Esophagus muscularis mucosa (tissue), 4 donors: Measurements from ENCODE around the gene ARF1. TPM values are rescaled to one million over a fixed set of nuclear protein-coding genes. Genes with fewer than 3 reads are reported as not detected.

Experiments used
- DNase-seq: peaks from one replicate; pipeline ENCODE4 v3.0.0-alpha.2; 2017; ENCODE audit errors: extremely low spot score
- H3K27ac ChIP-seq, 4 donors: fragments of 200-600 bp; sonication (generic); replicated peaks in 1 of 4; 1 replicate in 3 of 4; 2 replicates in 1 of 4; pipeline ENCODE4 v1.5.1; 2016 to 2019; ENCODE audit warnings: mild to moderate bottlenecking in 1 of 4
- H3K27me3 ChIP-seq, 4 donors: fragments of 200-600 bp; sonication (generic); one replicate each; pipeline versions ENCODE4 v1.5.1 to v1.6.0; 2016 to 2019
- H3K36me3 ChIP-seq, 4 donors: fragments of 200-600 bp; sonication (generic); one replicate each; pipeline ENCODE4 v1.5.1; 2016 to 2019
- H3K4me1 ChIP-seq, 4 donors: fragments of 200-600 bp; sonication (generic); one replicate each; pipeline ENCODE4 v1.5.1; 2016 to 2019
- H3K4me3 ChIP-seq, 4 donors: fragments of 200-600 bp; sonication (generic); 1 replicate in 2 of 4; 2 replicates in 2 of 4; pipeline ENCODE4 v1.5.1; 2016 to 2019; ENCODE audit warnings: mild to moderate bottlenecking in 4 of 4, moderate library complexity in 1 of 4
- H3K9me3 ChIP-seq, 4 donors: fragments of 200-600 bp; sonication (generic); 1 replicate in 3 of 4; 2 replicates in 1 of 4; pipeline ENCODE4 v1.5.1; 2016 to 2019
- CTCF ChIP-seq, 3 experiments: fragments of 200-600 bp in 2 of 3; fragments of 450-650 bp in 1 of 3; sonication (generic) in 2 of 3; IDR thresholded peaks; one replicate each; pipeline ENCODE4 v1.5.1; 2017 to 2019; ENCODE audit warnings: antibody characterized with exemption in 3 of 3, mild to moderate bottlenecking in 2 of 3, moderate library complexity in 1 of 3
- EP300 ChIP-seq: sonication (generic); formaldehyde crosslinking; IDR thresholded peaks from one replicate; pipeline ENCODE4 v1.6.1; 2017; ENCODE audit warnings: antibody characterized with exemption
- POLR2A ChIP-seq: fragments of 450-650 bp; IDR thresholded peaks from one replicate; pipeline ENCODE4 v1.6.1; 2017; ENCODE audit warnings: antibody characterized with exemption, moderate library complexity, mild to moderate bottlenecking, low read depth
- POLR2AphosphoS5 ChIP-seq, 2 donors: sonication (generic); formaldehyde crosslinking; IDR thresholded peaks; one replicate each; pipeline ENCODE4 v1.6.1; 2017; ENCODE audit warnings: antibody characterized with exemption in 2 of 2
- whole genome bisulfite sequencing: methylation state at CpG from one replicate; pipeline ENCODE4 v1.1.5; 2018; 5-methylcytosine and 5-hydroxymethylcytosine counted together
- intact Hi-C: fragments of 100-400 bp; cut with DNase I; formaldehyde crosslinking; loops from one replicate; pipeline ENCODE4 v1.15.1; 2023
- total RNA-seq, 4 donors: library from RNA; depleted of rRNA; stranded (reverse); fragments of >200 nt; gene quantifications; one replicate each; pipeline versions ENCODE4 v1.1.0 to v1.2.1, GENCODE V29; 2016

ARF1 gene
- total RNA-seq, 4 donors from 2014 or later, result 238 to 392 (median 346) TPM

- Histone ChIP-seq H3K9me3 (no peaks in the 10 kb centered on the region), H3K4me3 (peak overlapping the region; percentile 79 to 99 (median 96)), H3K4me1 (peaks cover 36 to 56% (median 47%) of the 10 kb centered on the region in 4 donors), H3K27me3 (no peaks in the 10 kb centered on the region), H3K36me3 (no peaks in the 10 kb centered on the region), H3K27ac (peak overlapping the region; percentile 96 to 100 (median 100))
- TF ChIP-seq POLR2A (no peak), CTCF (IDR thresholded peaks at IDR 0.05) (no peak), POLR2AphosphoS5 (IDR thresholded peaks at IDR 0.05) (no peak), EP300 (no peak)
- 40% methylated on average over 9 of the region's 31 CpGs for WGBS
- intact Hi-C loops, result loop anchor here (10.0 kb wide), 1 partner anchor 317 kb away; no protein-coding TSS in a partner anchor
- DNase-seq, result no peak
Measured at GRCh38 chr1:228081578-228082213, 812 bp upstream of the ARF1 start.

- no peaks in the 10 kb centered on the region for H3K27me3 ChIP-seq
- 2% methylated on average over 19 of the region's 79 CpGs for WGBS
- TF ChIP-seq POLR2AphosphoS5 (IDR thresholded peaks at IDR 0.05), result no peak
- no peak for TF ChIP-seq POLR2A
- no peak for TF ChIP-seq EP300
- TF ChIP-seq CTCF (IDR thresholded peaks at IDR 0.05), result no peak
Measured at GRCh38 chr1:228082918-228083870, 686 bp downstream of the ARF1 start.

DNA sequence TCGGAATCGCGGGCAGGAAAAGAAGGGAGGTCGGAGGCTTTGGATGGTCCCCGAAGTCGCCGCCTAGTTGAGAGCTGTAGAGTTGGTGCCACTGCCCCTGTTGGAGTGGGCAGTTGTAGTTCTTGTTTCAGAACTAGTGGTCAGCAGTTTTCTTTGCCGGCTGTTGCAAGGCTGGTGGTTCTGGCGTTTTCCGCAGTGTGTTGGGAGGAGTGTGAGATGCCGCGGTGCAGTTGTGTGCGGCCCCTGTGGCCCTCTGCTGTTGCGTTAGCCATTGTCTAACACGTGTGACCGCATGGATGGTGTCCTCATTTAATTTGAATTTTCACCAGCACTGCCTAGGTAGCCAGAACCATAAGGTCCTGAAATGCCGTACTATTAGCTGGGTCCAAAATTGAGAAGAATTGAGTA lies 1.4 kb downstream of the ARF1 start:
- H3K27ac ChIP-seq, result peak overlapping the region; percentile 96 to 100 (median 100)
- DNase-seq, result no peak
- TF ChIP-seq POLR2AphosphoS5 (IDR thresholded peaks at IDR 0.05) (no peak), POLR2A (no peak), EP300 (no peak), CTCF (IDR thresholded peaks at IDR 0.05) (no peak)
- H3K36me3 ChIP-seq, result peaks cover 0 to 7% (median 3%) of the 10 kb centered on the region in 4 donors
- H3K27me3 ChIP-seq, result no peaks in the 10 kb centered on the region
- peak overlapping the region; percentile 79 to 99 (median 96) for H3K4me3 ChIP-seq
- H3K9me3 ChIP-seq, result no peaks in the 10 kb centered on the region
- 2% methylated on average over 17 of the region's 17 CpGs for WGBS
- peaks cover 58 to 78% (median 69%) of the 10 kb centered on the region in 4 donors for H3K4me1 ChIP-seq
- intact Hi-C loops, result loop anchor here (10.0 kb wide), 1 partner anchor 319 kb away; no protein-coding TSS in a partner anchor

More at GRCh38 chr1:228082918-228083870, 686 bp downstream of the ARF1 start:
- H3K36me3 ChIP-seq, result peaks cover 0 to under 1% (median 0%) of the 10 kb centered on the region in 4 donors
- H3K27ac ChIP-seq, result peak overlapping the region; percentile 96 to 100 (median 100)
- peaks cover 51 to 71% (median 62%) of the 10 kb centered on the region in 4 donors for H3K4me1 ChIP-seq
- DNase-seq, result no peak
- intact Hi-C loops, result loop anchor here (10.0 kb wide), 1 partner anchor 318 kb away; no protein-coding TSS in a partner anchor
- peak overlapping the region; percentile 79 to 99 (median 96) for H3K4me3 ChIP-seq
- H3K9me3 ChIP-seq, result no peaks in the 10 kb centered on the region

DNA sequence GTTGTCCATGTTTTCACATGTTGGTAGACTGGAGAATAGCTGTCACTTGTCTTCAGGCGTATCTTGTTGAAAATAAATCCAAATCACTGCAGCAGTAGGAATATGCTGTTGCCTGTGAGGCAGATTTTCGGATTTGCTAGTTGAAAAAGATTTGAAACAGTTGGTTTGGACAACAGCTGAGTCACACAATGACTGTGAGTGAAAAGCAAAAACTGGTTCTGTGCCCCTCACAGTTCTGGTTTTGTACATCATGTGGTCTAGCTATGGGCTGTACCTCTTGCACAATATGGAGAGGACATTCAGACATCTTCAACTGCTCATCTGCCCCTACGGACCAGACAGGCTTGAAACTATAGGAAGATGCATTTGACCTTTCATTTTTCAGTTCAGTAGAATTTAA lies 1.8 kb downstream of the ARF1 start:
- intact Hi-C loops, result loop anchor here (10.0 kb wide), 1 partner anchor 320 kb away; no protein-coding TSS in a partner anchor
- 9% methylated on average over 3 of the region's 3 CpGs for WGBS
- TF ChIP-seq POLR2A (peak; percentile 19), EP300 (no peak), CTCF (IDR thresholded peaks at IDR 0.05) (no peak), POLR2AphosphoS5 (IDR thresholded peaks at IDR 0.05) (peak; percentile 51 to 59)
- DNase-seq, result no peak
- peak overlapping the region; percentile 96 to 100 (median 100) for H3K27ac ChIP-seq
- H3K36me3 ChIP-seq, result peaks cover 0 to 9% (median 4%) of the 10 kb centered on the region in 4 donors
- H3K27me3 ChIP-seq, result no peaks in the 10 kb centered on the region
- no peaks in the 10 kb centered on the region for H3K9me3 ChIP-seq
- peak overlapping the region; percentile 79 to 99 (median 96) for H3K4me3 ChIP-seq
- peaks cover 63 to 83% (median 73%) of the 10 kb centered on the region in 4 donors for H3K4me1 ChIP-seq
